ENCODE data around the gene MT2A.

Gene MT2A

DNA sequence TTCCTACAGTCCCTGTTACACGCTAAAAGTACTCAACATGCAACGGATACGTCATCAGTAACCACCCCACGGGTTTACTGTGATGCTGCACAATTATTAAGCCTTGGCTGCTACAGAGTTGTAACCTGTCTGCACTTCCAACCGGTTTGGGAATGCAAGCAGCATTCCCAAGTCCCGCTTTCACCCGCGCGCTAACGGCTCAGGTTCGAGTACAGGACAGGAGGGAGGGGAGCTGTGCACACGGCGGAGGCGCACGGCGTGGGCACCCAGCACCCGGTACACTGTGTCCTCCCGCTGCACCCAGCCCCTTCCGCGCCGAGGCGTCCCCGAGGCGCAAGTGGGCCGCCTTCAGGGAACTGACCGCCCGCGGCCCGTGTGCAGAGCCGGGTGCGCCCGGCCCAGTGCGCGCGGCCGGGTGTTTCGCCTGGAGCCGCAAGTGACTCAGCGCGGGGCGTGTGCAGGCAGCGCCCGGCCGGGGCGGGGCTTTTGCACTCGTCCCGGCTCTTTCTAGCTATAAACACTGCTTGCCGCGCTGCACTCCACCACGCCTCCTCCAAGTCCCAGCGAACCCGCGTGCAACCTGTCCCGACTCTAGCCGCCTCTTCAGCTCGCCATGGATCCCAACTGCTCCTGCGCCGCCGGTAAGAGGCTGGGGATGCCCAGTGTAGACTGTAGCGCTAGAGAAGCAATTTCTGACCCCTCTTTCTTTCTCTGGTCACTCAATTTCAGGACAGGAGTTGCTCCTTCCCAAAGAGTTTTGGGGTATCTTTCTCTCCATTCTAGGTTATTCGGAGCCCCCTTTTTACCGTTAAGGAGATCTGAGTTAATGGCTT, at the start of gene MT2A:
MT2A (plus strand) TSS at position 542 of the 833 bp plus-strand sequence; CDS start at position 614, 72 bp downstream.
- Histone ChIP-seq H3K4me2 (ENCODE audit: insufficient read depth, low read length) (peak within 1 kb of the TSS; percentile 89), H3K27ac (ENCODE audit: low read length) (peak within 1 kb of the TSS; percentile 87), H3K79me2 (ENCODE audit: insufficient read depth, low read length) (no peaks in the 10 kb centered on the region), H3K4me1 (ENCODE audit: insufficient read depth, low read length) (peaks cover 41% of the 10 kb centered on the region), H3K9ac (ENCODE audit: low read depth, low read length) (peak within 1 kb of the TSS; percentile 63), H3K27me3 (ENCODE audit: insufficient read depth, low read length, poor library complexity) (no peaks in the 10 kb centered on the region), H4K20me1 (ENCODE audit: insufficient read depth, low read length) (no peaks in the 10 kb centered on the region), H2AFZ (ENCODE audit: low read depth, low read length) (peak within 1 kb of the TSS; percentile 88), H3K36me3 (ENCODE audit: insufficient read depth, low read length) (no peaks in the 10 kb centered on the region), H3K9me3 (ENCODE audit: insufficient read depth, low read length, severe bottlenecking) (no peaks in the 10 kb centered on the region), H3K4me3 (ENCODE audit: low read depth in 1 of 2, low read length in 2 of 2) (peak within 1 kb of the TSS; percentile 44 to 70; a peak in 3 of 4 replicates)
- no peak for TF ChIP-seq EZH2 (IDR thresholded peaks at IDR 0.05; ENCODE audit: borderline replicate concordance, low read depth, low read length, severe bottlenecking)
- TF ChIP-seq, protein P1, sequence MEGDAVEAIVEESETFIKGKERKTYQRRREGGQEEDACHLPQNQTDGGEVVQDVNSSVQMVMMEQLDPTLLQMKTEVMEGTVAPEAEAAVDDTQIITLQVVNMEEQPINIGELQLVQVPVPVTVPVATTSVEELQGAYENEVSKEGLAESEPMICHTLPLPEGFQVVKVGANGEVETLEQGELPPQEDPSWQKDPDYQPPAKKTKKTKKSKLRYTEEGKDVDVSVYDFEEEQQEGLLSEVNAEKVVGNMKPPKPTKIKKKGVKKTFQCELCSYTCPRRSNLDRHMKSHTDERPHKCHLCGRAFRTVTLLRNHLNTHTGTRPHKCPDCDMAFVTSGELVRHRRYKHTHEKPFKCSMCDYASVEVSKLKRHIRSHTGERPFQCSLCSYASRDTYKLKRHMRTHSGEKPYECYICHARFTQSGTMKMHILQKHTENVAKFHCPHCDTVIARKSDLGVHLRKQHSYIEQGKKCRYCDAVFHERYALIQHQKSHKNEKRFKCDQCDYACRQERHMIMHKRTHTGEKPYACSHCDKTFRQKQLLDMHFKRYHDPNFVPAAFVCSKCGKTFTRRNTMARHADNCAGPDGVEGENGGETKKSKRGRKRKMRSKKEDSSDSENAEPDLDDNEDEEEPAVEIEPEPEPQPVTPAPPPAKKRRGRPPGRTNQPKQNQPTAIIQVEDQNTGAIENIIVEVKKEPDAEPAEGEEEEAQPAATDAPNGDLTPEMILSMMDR (IDR thresholded peaks at IDR 0.05; ENCODE audit: borderline replicate concordance, extremely low read depth, low read length, poor library complexity, severe bottlenecking), result no peak
- ATAC-seq (ENCODE audit: insufficient read depth, low read depth), result peak; percentile 92
- DNase-seq, result peak; percentile 92

DNA sequence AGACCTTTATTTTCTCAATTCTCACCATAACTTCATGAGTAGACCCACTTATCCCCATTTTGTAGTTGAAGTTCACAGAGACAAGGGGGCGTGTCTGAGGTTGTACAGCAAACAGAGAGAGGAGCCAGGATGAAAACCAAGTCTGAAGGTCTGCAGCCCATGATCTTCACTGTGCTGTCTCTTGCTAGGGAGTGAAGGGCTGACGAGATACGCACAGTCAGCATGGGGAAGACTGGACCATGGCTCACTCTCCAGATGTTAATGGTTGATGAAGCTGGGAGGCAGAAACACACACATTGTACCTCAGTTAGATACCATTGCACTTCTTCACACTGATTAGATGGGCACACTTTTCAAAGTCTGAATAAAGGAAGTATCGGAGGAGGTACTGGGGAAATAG, 49.3 kb upstream of the MT2A start:
- Histone ChIP-seq H3K27me3 (ENCODE audit: insufficient read depth, low read length, poor library complexity) (peaks cover 23% of the 10 kb centered on the region), H3K27ac (ENCODE audit: low read length) (no peak overlapping the region), H3K9ac (ENCODE audit: low read depth, low read length) (no peak overlapping the region), H3K36me3 (ENCODE audit: insufficient read depth, low read length) (no peaks in the 10 kb centered on the region), H3K9me3 (ENCODE audit: insufficient read depth, low read length, severe bottlenecking) (no peaks in the 10 kb centered on the region), H4K20me1 (ENCODE audit: insufficient read depth, low read length) (no peaks in the 10 kb centered on the region), H2AFZ (ENCODE audit: low read depth, low read length) (no peak overlapping the region), H3K4me2 (ENCODE audit: insufficient read depth, low read length) (no peak overlapping the region), H3K4me1 (ENCODE audit: insufficient read depth, low read length) (no peaks in the 10 kb centered on the region), H3K4me3 (ENCODE audit: low read depth in 1 of 2, low read length in 2 of 2) (no peak overlapping the region), H3K79me2 (ENCODE audit: insufficient read depth, low read length) (no peaks in the 10 kb centered on the region)
- ATAC-seq (ENCODE audit: insufficient read depth, low read depth) (no peak), DNase-seq (no peak)
- no peak for TF ChIP-seq EZH2 (IDR thresholded peaks at IDR 0.05; ENCODE audit: borderline replicate concordance, low read depth, low read length, severe bottlenecking)
- TF ChIP-seq, protein P1 (IDR thresholded peaks at IDR 0.05; ENCODE audit: borderline replicate concordance, extremely low read depth, low read length, poor library complexity, severe bottlenecking), result no peak

DNA sequence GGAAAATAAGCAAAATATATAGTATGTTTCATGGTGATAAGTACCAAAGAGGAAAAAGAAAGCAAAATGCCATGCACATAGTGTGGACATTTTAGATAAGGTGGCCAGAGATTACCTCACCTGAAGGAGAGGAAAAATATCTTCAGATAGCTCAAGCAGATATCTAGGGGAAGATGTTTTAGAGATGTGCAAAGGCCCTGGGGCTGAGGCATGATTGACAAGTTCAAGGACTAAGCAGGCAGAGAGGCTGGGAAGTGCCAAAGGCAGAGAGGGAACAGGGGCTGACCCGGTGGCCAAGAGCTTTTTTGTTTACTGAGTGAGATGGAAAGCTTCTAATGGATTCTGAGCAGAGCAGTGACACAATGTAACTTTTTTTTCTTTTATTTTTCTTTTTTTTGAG, 47.9 kb upstream of the MT2A start:
- no peak overlapping the region for H3K9ac ChIP-seq (ENCODE audit: low read depth, low read length)
- H3K36me3 ChIP-seq (ENCODE audit: insufficient read depth, low read length), result no peaks in the 10 kb centered on the region
- peaks cover 13% of the 10 kb centered on the region for H3K27me3 ChIP-seq (ENCODE audit: insufficient read depth, low read length, poor library complexity)
- H3K79me2 ChIP-seq (ENCODE audit: insufficient read depth, low read length), result no peaks in the 10 kb centered on the region
- H3K4me2 ChIP-seq (ENCODE audit: insufficient read depth, low read length), result no peak overlapping the region
- no peak overlapping the region for H3K4me3 ChIP-seq (ENCODE audit: low read depth in 1 of 2, low read length in 2 of 2)
- no peaks in the 10 kb centered on the region for H3K4me1 ChIP-seq (ENCODE audit: insufficient read depth, low read length)
- no peak for ATAC-seq (ENCODE audit: insufficient read depth, low read depth)
- no peak overlapping the region for H3K27ac ChIP-seq (ENCODE audit: low read length)
- H4K20me1 ChIP-seq (ENCODE audit: insufficient read depth, low read length), result no peaks in the 10 kb centered on the region
- TF ChIP-seq, protein P1 (IDR thresholded peaks at IDR 0.05; ENCODE audit: borderline replicate concordance, extremely low read depth, low read length, poor library complexity, severe bottlenecking), result no peak
- TF ChIP-seq EZH2 (IDR thresholded peaks at IDR 0.05; ENCODE audit: borderline replicate concordance, low read depth, low read length, severe bottlenecking), result no peak
- H3K9me3 ChIP-seq (ENCODE audit: insufficient read depth, low read length, severe bottlenecking), result no peaks in the 10 kb centered on the region
- DNase-seq, result no peak
- no peak overlapping the region for H2AFZ ChIP-seq (ENCODE audit: low read depth, low read length)

Measured in DND-41 (cell line).